ENCODE data around the gene SUPT5H. TPM values are rescaled to one million over a fixed set of nuclear protein-coding genes. Genes with fewer than 3 reads are reported as not detected.

The SUPT5H gene
- total RNA-seq, 3 donors from 2014 or later = 101 to 122 (median 102) TPM

GRCh38 chr19:39479916-39480315, 34.5 kb downstream of the SUPT5H start:
- Histone ChIP-seq H3K4me1 (ENCODE audit: low read depth) (peaks cover 10% of the 10 kb centered on the region), H3K4me3 (no peak overlapping the region), H3K36me3 (ENCODE audit: low read depth) (no peaks in the 10 kb centered on the region), H3K9me3 (no peaks in the 10 kb centered on the region)
- ATAC-seq (no peak), DNase-seq (no peak)
- intact Hi-C loops (cut with DNase I, micrococcal nuclease) = no loop called here
- no peak for TF ChIP-seq CTCF (IDR thresholded peaks at IDR 0.05)

GRCh38 chr19:39480337-39481228, 35.2 kb downstream of the SUPT5H start, which contains the start of gene TIMM50:
Gene TIMM50 (plus strand): TSS chr19:39480838. CDS start chr19:39480854, 16 bp downstream.
- no peak for TF ChIP-seq CTCF (IDR thresholded peaks at IDR 0.05)
- no peaks in the 10 kb centered on the region for H3K9me3 ChIP-seq
- H3K4me3 ChIP-seq = peak within 1 kb of the TSS; percentile 88
- DNase-seq (peak; percentile 97 to 99 (median 98)), ATAC-seq (peak; percentile 99)
- peaks cover 10% of the 10 kb centered on the region for H3K4me1 ChIP-seq (ENCODE audit: low read depth)
- H3K36me3 ChIP-seq (ENCODE audit: low read depth) = no peaks in the 10 kb centered on the region
- intact Hi-C loops (cut with DNase I, micrococcal nuclease) = no loop called here

- peak overlapping the region; percentile 88 for H3K4me3 ChIP-seq
- DNase-seq (no peak), ATAC-seq (peak; percentile 2)
- intact Hi-C loops (cut with DNase I, micrococcal nuclease) = no loop called here
- H3K36me3 ChIP-seq (ENCODE audit: low read depth) = no peaks in the 10 kb centered on the region
- no peak for TF ChIP-seq CTCF (IDR thresholded peaks at IDR 0.05)
- H3K4me1 ChIP-seq (ENCODE audit: low read depth) = peaks cover 10% of the 10 kb centered on the region
- H3K9me3 ChIP-seq = no peaks in the 10 kb centered on the region
Observed at GRCh38 chr19:39481229-39481545, 35.8 kb downstream of the SUPT5H start.

- Histone ChIP-seq H3K36me3 (ENCODE audit: low read depth) (no peaks in the 10 kb centered on the region), H3K4me1 (ENCODE audit: low read depth) (peaks cover 10% of the 10 kb centered on the region), H3K9me3 (no peaks in the 10 kb centered on the region), H3K4me3 (no peak overlapping the region)
- TF ChIP-seq CTCF (IDR thresholded peaks at IDR 0.05) = no peak
- ATAC-seq (no peak), DNase-seq (no peak)
- intact Hi-C loops (cut with DNase I, micrococcal nuclease) = no loop called here
Observed at GRCh38 chr19:39481676-39482075, 36.3 kb downstream of the SUPT5H start.

GRCh38 chr19:39483141-39483540, 37.8 kb downstream of the SUPT5H start:
- Histone ChIP-seq H3K36me3 (ENCODE audit: low read depth) (no peaks in the 10 kb centered on the region), H3K9me3 (no peaks in the 10 kb centered on the region), H3K4me3 (no peak overlapping the region), H3K4me1 (ENCODE audit: low read depth) (peaks cover 10% of the 10 kb centered on the region)
- DNase-seq (no peak), ATAC-seq (no peak)
- intact Hi-C loops (cut with DNase I, micrococcal nuclease) = no loop called here
- TF ChIP-seq CTCF (IDR thresholded peaks at IDR 0.05) = no peak
